LNCaP clone FGC (cell line): ENCODE results near the gene RSAD1.
"Not testable (repeated sequence)": the region's sequence is repeated elsewhere in the genome, so short reads cannot be mapped to it uniquely, and the experiment has no call there.

Experiments used
- DNase-seq: peaks from one replicate; pipeline ENCODE4 v3.0.0-alpha.2; 2011; ENCODE audit warnings: low read depth
- H3K4me3 ChIP-seq: 2 replicates; pipeline ENCODE4 v1.5.1; 2011; ENCODE audit warnings: mild to moderate bottlenecking, low read depth, low read length, control low read depth
- TF ChIP-seq, protein P1 (sequence below): IDR thresholded peaks from 2 replicates; pipeline ENCODE4 v1.5.1; 2012; ENCODE audit warnings: mild to moderate bottlenecking; ENCODE audit not compliant: control insufficient read depth, insufficient read depth; ENCODE audit errors: extremely low read depth

RSAD1 gene

DNA sequence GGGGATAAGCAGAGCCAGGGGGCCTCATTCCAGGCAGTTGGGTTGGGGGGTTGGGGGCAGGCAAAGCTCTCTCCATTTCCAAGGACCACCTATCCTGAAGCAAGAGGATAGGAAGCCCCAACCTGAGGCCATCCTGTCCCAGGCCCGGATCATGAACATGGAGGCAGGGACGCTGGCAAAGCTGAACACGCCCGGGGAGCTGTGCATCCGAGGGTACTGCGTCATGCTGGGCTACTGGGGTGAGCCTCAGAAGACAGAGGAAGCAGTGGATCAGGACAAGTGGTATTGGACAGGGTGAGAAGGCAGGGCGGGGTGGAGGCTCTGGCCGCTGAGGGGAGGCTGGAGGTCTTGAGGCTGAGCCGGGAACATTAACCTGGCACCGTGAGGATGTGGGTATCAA is 6.4 kb upstream of the RSAD1 start:
- no peak overlapping the region for H3K4me3 ChIP-seq
- TF ChIP-seq, protein P1, sequence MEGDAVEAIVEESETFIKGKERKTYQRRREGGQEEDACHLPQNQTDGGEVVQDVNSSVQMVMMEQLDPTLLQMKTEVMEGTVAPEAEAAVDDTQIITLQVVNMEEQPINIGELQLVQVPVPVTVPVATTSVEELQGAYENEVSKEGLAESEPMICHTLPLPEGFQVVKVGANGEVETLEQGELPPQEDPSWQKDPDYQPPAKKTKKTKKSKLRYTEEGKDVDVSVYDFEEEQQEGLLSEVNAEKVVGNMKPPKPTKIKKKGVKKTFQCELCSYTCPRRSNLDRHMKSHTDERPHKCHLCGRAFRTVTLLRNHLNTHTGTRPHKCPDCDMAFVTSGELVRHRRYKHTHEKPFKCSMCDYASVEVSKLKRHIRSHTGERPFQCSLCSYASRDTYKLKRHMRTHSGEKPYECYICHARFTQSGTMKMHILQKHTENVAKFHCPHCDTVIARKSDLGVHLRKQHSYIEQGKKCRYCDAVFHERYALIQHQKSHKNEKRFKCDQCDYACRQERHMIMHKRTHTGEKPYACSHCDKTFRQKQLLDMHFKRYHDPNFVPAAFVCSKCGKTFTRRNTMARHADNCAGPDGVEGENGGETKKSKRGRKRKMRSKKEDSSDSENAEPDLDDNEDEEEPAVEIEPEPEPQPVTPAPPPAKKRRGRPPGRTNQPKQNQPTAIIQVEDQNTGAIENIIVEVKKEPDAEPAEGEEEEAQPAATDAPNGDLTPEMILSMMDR = no peak
- no peak for DNase-seq

GRCh38 chr17:50472761-50473161 is 5.9 kb upstream of the RSAD1 start:
- DNase-seq, H3K4me3 ChIP-seq: not testable (repeated sequence)

DNA sequence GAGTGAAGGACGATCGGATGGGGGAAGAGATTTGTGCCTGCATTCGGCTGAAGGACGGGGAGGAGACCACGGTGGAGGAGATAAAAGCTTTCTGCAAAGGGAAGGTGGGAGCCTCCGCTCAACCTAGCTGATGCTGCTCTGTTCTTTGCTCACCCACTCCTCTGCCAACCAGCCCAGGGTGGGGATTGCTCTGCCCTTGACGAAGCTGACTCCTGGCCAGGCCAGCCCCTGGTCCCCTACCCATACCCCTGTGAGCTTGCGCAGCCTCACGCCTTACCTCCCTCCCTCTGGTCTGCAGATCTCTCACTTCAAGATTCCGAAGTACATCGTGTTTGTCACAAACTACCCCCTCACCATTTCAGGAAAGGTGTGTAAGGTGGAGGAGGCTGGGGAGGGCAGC is 4.8 kb upstream of the RSAD1 start:
- TF ChIP-seq, protein P1 = no peak
- DNase-seq = no peak
- no peak overlapping the region for H3K4me3 ChIP-seq

DNA sequence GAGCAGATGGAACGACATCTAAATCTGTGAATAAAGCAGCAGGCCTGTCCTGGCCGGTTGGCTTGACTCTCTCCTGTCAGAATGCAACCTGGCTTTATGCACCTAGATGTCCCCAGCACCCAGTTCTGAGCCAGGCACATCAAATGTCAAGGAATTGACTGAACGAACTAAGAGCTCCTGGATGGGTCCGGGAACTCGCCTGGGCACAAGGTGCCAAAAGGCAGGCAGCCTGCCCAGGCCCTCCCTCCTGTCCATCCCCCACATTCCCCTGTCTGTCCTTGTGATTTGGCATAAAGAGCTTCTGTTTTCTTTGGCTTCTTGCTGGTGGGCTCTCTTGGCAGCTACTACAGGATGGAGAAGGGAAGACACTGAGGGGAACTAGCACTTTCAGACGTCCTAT is 4.1 kb upstream of the RSAD1 start:
- no peak overlapping the region for H3K4me3 ChIP-seq
- TF ChIP-seq, protein P1 = no peak
- DNase-seq = no peak

DNA sequence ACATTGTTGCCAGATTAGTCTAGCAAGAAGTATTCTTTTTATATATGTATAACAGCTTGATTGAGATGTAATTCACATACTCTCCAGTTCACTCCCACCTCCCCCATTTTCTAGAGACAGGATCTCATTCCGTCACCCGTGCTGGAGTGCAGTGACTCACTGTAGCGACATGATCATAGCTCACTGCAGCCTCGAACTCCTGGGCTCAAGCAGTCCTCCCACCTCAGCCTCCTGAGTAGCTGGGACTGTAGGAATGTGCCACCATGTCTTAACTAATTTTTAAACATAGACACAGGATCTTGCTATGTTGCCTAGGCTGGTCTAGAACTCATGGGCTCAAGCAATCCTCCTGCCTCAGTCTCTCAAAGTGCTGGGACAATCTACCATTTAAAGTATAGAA is 3.3 kb upstream of the RSAD1 start:
- DNase-seq = no peak
- TF ChIP-seq, protein P1 = no peak
- no peak overlapping the region for H3K4me3 ChIP-seq

DNA sequence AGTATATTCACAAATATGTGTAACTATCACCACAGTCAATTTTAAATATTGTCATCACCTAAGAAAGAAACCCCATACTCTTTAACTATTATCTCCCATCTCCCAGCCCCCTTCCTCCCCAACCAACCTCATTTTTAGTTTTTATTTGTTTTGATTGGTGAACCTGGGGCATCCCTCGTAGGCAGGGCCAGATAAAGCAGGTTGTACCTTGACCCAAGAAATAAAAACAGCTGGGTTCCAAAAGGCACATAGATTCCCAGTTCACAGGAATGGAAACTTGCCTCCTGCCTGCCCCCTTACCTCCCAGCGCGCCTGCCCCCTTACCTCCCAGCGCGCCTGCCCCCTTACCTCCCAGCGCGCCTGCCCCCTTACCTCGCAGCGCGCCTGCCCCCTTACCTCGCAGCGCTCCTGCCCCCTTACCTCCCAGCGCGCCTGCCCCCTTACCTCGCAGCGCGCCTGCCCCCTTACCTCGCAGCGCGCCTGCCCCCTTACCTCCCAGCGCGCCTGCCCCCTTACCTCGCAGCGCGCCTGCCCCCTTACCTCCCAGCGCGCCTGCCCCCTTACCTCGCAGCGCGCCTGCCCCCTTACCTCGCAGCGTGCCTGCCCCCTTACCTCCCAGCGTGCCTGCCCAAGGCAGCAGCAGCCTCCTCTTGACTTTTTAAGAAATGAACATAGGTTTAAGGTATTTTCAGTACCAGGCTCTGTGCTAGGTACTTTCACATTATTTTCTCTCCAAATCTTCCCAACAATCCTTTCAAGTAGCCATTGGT is 2.7 kb upstream of the RSAD1 start:
- not testable (repeated sequence) for DNase-seq, H3K4me3 ChIP-seq

DNA sequence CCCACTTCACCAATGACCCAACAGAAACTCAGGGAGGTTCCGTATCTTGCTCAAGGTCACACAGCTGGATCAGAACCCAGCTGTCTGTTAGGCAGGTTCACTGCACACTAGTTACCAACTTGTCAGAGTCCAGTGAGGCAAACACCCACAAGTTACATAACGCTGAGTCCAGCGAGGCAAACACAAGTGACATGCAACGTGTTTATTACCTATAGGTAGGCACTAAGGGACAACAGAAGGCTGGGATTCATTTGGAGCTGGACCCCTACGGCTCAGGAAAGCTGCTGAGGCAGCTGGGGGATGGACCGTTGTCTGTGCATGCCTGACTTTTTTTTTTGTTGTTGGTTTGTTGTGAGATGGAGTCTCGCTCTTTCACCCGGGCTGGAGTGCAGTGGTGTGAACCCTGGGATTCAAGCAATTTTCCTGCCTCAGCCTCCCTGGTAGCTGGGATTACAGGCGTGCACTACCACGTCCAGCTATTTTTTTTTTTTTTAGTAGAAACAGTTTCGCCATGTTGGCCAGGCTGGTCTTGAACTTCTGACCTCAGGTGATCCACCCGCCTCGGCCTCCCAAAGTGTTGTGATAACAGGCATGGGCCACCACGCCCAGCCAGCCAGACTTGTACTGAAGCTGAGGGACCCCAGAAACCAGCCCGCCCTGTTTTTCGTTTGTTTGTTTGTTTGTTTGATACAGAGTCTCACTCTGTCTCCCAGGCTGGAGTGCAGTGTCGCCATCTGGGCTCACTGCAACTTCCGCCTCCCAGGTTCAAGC is 1.9 kb upstream of the RSAD1 start:
- TF ChIP-seq, protein P1 = no peak
- no peak for DNase-seq
- no peak overlapping the region for H3K4me3 ChIP-seq

GRCh38 chr17:50477976-50478375 is 684 bp upstream of the RSAD1 start:
- TF ChIP-seq, protein P1 = no peak
- no peak for DNase-seq
- H3K4me3 ChIP-seq = peak overlapping the region; percentile 70
